ENCODE measurements around the gene PXK. TPM values are rescaled to one million over a fixed set of nuclear protein-coding genes. Genes with fewer than 3 reads are reported as not detected.

Gene PXK
- total and polyA plus RNA-seq, 4 donors: 6.0 to 15.9 (median 12.6) TPM

- TF ChIP-seq EGR1 (IDR thresholded peaks at IDR 0.05; ENCODE audit: low read depth in 2 of 2) (no peak), JUND (IDR thresholded peaks at IDR 0.05) (no peak), FOXA1 (IDR thresholded peaks at IDR 0.05) (no peak), NR2F2 (IDR thresholded peaks at IDR 0.05) (no peak), HNF4A (conservative IDR thresholded peaks at IDR 0.05) (no peak), SP1 (IDR thresholded peaks at IDR 0.05) (no peak), ZBTB33 (IDR thresholded peaks at IDR 0.05) (no peak), GABPA (IDR thresholded peaks at IDR 0.05 in 1 of 2, conservative IDR thresholded peaks at IDR 0.05 in 1 of 2) (no peak), HNF4G (IDR thresholded peaks at IDR 0.05) (no peak), RAD21 (IDR thresholded peaks at IDR 0.05) (no peak), ATF3 (IDR thresholded peaks at IDR 0.05) (no peak), REST (IDR thresholded peaks at IDR 0.05) (no peak), YY1 (IDR thresholded peaks at IDR 0.05) (no peak), CTCF (IDR thresholded peaks at IDR 0.05; ENCODE audit: low read depth, low read length, missing input control) (no peak), MAX (IDR thresholded peaks at IDR 0.05) (no peak), FOXA2 (IDR thresholded peaks at IDR 0.05) (no peak), RXRA (IDR thresholded peaks at IDR 0.05) (no peak)
- Histone ChIP-seq H3K9ac (ENCODE audit: low read depth in 1 of 2, low read length in 2 of 2) (no peak overlapping the region), H3K4me1 (ENCODE audit: control insufficient read depth in 4 of 4, insufficient read depth in 4 of 4, low read length in 3 of 4) (peaks cover 4 to 15% (median 9%) of the 10 kb centered on the region in 4 donors), H3K9me3 (ENCODE audit: control insufficient read depth in 4 of 4, low read length in 3 of 4) (no peaks in the 10 kb centered on the region), H3K36me3 (ENCODE audit: control insufficient read depth in 4 of 4, insufficient read depth in 3 of 4, low read depth in 1 of 4, low read length in 3 of 4) (peaks cover 13 to 54% (median 48%) of the 10 kb centered on the region in 4 donors), H3K27me3 (ENCODE audit: control insufficient read depth in 4 of 4, insufficient read depth in 4 of 4, low read length in 3 of 4) (no peaks in the 10 kb centered on the region), H3K4me3 (ENCODE audit: low read depth in 1 of 3, low read length in 3 of 3) (no peak overlapping the region), H3K27ac (ENCODE audit: low read depth in 1 of 2, low read length in 2 of 2) (no peak overlapping the region)
- 67% methylated on average over 1 of the region's 1 CpG for WGBS
- DNase-seq (ENCODE audit: low spot score): no peak
These were observed 97.0 kb downstream of the PXK start for GRCh38 chr3:58429657-58430056.
